ENCODE data around the gene UNC5B.

UNC5B gene

DNA sequence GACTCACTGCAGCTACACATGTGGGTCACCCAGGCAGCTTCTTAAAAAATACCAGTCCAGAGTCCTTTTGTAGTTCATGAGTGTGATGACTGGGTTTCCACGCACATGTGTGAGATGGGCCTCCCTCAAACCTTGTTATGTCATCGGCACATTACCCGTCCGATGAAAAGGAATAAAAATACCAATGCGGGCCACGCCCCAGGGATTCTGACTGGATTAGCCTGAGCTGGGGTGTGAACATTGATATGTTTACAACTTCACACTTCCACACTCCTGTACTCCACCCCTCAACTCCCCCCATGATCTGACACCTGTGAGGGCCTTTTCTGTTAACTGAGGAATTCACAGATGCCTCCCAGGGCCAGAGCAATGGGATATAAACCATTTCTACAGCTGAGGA lies 112.9 kb downstream of the UNC5B start:
- DNase-seq = no peak

DNA sequence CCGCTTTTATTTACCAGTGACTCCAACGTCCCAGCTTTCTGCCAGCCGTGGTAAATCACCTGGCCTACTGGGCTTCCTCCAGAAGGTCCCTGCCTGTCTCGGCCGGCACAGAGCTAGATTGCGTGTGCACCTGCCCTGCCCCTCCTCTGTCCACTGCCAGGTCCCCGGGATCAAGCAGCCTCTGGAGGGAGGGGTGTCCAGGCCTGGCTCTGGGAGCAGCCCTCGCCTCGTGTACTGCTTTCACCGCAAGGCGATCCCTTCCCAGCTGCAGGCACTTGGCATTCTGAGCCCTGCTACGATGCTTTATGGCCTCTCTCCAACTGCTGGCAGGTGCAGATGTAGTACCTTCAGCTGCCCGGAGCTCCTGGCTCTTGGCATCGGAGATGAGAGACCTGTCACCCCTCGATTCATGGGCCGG lies 114.1 kb downstream of the UNC5B start:
- DNase-seq = peak; percentile 48

DNA sequence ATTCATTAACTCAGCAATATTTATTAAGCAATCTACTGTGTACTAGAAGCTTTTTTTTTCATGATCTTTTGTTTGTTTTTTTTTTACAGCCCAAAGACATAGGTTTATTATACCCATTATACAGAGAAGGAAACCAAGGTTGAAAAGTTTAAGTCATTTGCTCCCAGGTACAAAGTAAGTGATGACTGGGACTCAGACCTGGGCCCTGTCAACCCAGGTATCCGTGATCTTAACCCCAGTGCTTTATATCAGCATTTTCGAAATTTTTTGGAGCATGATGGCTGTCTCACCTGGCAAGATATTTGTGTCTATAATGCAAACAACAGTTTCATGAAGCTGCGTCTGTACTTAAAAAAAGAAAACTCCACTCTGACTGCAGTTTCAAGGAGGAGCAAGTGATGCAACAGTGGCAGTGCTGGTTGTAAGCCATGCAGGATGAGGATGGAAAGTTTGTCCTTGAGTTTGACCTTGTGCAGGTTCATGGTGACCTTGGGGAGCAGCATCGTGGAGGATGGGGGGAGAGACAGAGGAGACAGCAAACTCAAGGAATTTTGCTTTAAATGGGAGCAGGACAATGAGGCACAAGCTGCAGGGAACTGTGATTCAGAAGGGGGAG lies 118.5 kb downstream of the UNC5B start:
- DNase-seq = no peak

DNA sequence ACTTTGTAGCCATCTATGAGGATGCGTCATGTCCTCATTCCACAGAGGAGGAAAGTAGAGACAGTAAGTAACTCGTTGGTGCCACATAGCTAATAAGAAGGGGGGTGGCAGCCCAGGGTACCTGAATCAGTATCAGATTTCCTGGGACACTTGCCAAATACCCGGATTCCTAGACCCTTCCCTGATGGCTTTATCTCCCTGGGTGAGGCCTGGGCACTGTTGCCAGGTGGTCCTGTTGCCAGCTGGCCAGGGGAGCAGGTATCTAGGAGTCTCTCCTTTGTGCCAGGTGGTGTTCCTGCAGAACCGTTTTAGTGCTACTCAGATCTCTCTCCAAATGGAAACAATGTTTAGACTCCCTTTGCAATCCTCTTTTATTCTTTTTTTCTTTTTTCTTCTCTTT lies 119.4 kb downstream of the UNC5B start:
- no peak for DNase-seq

DNA sequence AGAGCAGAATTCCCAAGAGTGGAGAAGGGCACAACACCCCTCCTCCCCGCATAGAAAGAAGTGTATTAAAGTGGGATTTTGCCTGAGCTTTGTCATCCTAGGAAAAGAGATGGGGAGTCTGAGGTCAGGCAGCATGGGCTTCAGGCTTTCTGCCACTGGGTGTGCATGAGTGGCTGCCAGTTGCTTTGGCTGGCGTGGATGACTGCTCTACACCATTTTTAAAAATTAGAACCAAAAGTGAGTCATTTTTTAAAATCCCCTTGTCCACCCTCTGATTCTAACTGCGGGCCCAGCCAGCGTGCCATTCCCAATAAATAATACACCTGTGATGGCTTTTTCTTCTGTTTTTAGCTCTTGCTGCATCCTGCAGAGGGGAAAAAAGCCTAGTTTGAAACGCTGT lies 120.1 kb downstream of the UNC5B start:
- no peak for DNase-seq

DNA sequence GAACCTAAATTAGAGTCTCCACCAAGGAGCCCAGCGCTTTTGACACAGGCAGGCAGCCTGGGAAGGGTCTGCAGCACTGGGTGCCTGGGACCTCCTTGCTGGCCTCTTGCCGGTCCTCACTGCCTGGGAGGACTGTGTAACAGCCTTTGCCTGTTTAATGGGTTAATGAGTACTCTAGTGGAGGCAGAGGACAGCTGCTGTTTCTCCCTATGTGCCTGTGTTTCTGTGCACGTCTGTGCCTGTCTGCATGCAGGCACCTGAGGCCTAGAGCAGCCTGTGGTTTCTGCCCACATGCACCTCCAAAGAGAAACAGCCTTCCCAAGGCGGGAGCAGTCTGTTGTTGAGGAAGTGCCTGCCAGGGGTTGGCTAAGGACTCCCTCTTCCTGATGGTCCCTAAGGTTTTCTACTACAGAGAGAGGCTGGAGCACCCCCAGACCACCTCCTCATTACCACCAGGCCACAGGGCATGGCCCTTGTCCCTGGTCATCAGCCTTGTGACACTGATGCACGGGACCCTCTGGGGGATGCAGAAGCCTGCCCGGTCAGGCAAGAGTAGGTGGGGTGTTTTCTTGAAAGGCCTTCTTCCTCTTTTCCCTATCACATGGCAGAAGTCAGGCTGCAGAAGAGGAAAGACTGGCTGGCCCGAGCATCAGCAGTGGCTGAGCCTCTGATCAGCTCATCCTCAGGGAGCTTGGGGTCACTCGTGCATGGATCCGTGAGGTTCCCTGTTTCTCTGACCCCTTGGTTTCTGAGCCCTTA lies 120.9 kb downstream of the UNC5B start:
- DNase-seq = no peak

DNA sequence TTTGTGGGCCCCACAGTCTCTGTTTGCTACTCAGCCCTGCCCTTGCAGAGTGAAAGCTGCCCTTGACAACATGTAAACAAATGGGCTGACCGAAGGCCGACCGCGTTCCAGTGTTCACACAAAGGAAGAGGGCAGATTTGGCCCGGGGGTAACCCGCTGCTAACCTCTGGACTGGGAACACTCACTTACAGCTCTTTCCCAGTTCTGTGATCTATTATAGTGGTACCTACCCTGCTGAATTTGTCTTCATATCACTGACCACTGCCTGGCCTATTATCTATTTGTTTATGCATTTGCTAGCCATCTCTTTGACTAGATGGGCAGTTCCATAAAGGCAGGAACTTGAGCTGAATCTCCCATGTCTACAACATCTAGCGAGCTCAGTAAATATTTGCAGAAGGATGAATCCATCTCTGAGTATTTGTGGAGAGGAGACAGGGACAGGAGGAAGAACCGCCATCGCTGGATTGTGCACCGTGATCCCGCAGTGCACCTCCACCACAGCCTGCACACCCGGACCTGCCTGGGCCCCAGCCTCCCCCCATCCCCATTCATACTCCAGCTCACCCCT lies 121.9 kb downstream of the UNC5B start:
- no peak for DNase-seq

DNA sequence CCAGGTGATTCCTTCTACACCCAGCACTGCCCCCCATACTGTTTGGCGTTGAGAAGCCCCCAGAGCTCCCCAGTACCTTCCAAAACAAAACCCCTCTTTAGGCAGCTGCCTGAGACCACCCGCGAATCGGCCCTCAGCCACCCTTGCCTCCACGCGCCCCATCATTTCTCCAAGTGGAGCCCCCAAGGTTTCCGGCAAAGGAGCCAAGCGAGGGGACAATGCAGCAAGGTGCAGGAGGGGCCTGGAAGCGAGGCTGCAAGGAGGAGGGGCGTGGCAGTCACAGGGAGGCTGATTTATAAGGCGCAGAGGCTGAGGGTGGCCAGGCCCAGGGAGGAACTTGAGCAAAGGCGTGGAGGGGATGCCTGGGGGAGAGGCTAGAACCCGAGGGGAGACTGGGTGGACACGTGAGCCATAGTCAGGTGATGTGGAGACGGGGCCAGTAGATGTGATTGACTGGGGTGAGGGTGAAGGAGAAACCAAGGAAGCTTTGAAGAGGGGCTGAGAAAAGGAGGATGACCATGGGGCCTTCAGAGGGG lies 122.9 kb downstream of the UNC5B start:
- DNase-seq = no peak

DNA sequence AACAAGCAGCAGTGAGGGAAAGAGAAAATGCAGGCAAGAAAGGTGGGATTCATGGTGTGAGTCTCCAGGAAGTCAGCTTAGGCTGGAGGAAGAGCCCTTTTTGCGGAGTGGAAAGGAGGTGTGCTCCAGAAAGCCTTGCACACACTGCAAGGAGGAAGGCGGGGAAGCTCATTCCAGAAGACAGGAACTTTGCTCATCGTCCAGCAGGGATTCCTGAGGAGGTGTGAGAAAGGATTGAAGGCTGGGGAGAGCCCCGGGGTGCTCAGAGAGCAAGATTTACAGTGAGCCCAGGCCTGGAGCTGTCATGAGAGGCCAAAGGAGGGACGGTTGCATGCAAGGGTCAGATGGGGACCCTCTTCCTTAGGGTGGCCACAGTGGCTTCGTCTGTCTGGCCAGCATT lies 124.3 kb downstream of the UNC5B start:
- no peak for DNase-seq

DNA sequence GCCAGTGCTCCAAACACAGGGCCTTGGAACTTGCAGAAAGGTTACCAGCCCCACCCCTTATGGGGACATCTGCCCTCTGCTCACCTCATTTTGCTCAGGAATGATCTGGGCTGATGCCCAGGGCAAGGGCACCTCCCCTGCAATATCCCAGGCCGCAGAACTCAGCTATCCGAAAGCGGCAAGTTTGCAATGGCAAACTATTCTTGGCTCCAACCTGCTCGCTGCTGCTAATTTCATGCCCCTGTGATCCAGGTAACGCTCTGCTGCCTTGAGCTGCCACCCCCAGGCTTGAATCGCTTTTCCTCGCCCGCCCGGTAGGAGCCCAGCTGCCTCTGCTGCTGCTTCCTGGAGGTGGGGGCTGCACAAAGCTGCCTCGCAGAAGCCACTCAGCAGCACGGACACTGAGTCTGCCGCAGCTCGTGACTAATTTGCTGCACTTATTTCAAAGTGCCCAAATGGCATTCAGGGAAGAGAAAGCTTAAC lies 124.9 kb downstream of the UNC5B start:
- DNase-seq = no peak

DNA sequence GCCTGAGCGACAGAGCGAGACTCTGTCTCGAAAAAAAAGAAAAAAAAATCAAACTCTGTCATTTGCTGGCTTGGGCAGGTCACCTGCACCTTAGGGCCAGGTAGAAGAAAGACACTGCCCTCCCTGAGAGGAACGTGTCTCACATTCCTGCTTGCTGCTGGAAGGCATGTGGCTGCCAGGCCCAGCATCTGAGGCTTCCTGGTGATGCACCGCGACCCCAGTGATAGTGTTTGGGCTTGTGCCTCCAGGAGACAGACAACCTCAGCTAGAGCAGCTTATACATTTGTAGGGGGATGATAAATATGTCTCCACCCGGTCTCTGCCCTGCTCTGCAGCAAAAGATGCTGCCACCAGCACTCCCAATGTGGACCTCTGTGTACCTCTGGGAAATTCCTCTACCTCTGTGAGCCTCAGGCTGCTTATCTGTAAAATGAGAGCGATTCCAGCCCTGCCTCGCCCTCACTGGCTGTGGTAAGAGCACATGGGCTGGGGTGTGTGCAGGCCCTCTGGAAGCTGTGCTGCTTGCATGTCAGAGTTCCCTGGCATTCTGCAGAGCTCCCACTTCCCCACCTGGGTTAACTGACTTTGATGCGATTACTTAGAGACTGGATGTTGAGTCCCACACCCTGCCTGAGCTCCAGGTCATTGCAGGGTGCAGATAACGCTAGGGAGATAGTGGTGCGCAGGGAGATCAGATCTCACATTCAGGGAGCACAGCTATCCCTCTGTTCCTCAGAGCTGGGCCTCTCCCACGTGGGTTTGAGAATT lies 126.5 kb downstream of the UNC5B start:
- no peak for DNase-seq

DNA sequence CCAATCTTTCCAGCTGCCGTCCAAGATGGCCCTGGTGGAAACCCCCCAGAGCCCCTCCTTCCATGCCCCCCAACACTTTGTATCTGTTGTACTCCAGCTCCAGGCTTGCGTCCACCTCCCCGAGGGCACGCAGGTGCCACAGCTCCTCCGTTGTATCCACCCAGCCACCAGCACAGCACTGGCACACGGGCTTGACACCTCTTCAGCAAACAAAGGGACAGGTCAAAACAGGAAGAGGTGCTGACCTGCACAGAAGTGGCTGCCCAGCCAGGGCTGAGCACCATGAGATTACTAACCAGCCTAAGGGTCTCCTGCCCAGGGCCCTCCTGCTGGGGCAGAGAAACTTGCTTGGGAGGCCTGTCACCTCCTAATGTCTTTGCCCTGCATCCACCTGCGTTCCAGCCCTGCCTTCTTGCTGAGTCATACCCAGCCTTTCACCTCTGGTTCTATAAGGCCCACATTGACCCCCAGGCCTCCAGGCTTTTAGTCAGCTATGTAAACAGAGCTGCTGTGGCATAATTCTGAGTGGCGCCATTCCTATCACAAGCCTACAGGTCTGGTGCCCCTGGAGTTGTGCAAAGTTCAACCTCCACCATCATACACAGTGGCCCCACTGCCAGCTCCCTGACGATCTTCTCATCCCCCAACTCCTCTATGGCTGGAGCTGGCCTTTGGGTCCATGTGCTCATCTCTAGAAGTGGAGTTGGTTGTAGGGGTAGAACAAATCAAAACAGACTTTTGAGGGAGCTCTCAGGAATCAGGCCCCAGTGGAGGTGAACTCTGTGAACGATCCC lies 127.6 kb downstream of the UNC5B start:
- DNase-seq = no peak

DNA sequence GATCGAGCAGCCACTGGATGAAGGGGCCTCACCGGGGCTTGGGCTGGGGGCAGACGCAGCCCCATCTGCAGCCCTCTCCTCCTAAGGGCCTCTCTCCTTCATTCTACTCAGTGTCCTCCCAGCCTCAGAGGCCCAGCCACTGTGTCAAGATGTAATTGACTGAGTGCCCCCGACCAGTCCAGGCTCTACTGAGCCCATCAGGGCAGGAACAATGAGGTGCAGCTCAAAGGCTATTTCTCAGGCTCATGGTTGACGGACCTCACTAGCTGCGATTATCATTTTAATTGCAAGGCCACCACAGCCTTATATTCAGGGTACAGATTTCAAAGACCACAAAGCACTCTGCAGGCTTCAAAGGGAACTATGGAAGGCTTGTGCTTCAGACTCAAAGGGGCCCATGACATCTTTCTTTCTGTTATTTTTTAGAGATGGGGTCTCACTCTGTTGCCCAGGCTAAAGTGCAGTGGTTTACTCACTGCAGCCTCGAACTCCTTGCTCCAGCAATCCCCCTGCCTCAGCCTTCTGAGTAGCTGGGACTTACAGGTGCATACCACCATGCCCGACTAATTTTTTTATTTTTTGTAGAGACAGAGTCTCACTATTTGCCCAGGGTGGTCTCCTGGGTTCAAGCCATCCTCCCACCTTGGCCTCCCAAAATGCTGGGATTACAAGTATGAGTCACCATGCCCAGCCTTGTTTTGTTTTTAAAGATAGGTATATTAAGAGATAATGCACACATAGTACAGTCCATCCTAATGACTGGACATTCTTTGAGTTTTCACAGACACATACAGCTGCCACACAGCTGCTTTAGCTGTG lies 130.4 kb downstream of the UNC5B start:
- no peak for DNase-seq

DNA sequence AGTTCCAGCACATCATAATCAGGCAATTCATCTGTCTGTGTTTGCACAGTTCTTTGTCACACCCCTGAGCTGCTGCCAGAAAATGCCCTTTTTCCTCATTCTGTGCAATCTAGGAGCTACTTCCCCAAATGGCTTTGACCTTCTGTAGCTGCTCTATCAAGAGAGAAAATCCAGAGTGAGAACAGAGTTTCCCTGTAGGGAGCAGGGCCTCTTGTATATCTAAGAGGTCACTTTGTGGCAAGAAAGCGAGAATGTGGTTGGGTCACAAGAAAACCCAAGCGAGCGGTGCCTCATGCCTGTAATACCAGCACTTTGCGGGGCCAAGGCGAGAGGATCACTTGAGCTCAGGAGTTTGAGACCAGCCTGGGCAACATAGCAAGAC lies 131.0 kb downstream of the UNC5B start:
- DNase-seq = no peak

DNA sequence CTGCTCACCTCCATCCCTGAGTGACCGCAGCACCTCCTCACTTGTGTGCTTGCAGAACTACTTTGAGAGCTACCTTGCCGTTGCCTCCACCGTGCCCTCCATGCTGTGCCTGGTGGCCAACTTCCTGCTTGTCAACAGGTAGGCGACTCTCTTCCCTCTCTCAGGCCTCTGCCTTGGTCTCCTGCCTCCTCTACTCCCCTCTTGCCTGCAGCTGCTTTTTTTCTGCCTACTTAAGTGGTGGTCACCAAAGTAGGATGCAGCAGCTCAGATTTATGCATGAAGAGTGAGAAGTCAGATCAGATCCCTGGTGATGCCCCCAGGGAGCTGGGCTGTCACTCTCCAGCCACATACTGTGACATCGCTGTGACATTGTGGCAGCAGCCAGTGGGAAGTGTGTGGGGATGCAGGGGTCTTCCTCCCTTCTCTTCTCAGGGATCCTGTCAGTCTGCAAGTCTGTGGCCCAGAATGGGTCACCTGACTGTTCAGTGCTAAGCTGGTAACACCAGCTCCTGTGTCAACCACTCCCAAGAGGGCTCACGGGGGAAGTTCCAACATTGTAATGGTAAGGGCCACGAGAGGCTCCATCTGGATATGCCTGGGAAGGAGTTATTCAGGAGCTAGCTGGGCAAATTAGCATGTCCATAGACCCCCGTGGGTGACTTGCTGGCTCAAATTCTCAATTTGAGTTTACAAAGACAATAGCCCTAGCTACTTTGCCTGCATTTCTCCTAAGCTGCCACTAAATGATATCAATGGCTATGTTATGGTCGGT lies 132.0 kb downstream of the UNC5B start:
- DNase-seq = no peak

DNA sequence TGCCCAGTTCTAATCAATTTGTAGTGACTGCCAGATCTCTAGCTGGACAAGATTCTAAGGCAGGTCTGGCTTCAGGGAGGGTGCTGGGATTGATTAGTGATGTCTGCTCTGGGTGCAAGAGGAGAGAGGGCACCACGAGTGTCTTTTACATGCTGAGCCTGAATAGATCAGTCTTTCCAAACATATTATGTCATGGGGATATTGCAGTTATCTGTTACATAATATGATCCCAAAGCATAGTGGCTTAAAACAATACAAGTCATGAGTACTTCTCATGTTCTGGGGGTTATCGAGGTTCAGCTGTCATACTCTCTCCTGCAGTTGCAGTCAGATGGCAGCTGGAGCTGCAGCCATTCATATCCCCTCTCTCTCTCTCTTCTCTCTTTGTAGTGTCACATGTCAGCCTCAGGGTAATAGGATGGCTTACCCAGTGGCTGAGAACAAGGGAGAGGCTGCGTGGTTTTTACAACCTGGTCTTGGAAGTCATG lies 132.7 kb downstream of the UNC5B start:
- DNase-seq = no peak

DNA sequence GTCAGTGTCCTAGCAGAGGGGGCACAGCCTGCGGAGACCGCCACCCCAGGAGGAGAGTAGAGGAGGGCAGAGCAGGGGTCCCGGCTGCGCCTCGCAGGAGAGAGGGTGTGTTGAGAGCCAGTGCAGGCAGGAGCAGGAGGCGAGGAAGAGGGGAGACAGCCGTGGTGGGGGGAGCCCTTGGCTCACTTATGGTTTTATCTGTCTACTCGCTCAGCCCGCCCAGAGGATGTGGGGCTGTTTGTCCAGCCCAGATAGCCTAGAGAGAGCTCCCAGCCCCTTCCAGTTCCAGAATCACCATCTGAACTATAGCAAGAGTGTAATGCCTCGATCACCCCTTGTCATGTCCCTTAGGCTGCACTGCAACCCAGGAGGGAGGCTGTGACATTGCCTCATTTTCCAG lies 133.3 kb downstream of the UNC5B start:
- DNase-seq = no peak

DNA sequence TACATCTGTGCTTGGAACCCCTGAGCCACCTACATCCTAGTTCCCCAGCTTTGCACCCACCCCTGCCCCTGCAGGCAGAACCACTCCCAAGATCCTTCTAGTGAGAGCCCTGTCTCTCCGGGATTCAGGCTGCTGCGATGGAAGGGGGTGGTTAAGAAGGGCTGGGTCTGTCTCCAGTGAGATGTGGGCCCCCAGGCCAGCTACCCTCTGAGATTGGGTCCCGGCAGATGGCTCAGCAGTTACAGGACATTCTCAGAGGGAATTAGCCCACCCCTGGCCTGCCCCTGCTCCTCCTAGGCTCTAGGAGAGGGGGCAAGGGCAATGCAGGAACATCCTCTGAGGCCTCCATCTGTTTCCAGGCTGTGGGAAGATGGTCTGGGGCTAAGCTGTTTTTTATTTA lies 134.4 kb downstream of the UNC5B start:
- no peak for DNase-seq

DNA sequence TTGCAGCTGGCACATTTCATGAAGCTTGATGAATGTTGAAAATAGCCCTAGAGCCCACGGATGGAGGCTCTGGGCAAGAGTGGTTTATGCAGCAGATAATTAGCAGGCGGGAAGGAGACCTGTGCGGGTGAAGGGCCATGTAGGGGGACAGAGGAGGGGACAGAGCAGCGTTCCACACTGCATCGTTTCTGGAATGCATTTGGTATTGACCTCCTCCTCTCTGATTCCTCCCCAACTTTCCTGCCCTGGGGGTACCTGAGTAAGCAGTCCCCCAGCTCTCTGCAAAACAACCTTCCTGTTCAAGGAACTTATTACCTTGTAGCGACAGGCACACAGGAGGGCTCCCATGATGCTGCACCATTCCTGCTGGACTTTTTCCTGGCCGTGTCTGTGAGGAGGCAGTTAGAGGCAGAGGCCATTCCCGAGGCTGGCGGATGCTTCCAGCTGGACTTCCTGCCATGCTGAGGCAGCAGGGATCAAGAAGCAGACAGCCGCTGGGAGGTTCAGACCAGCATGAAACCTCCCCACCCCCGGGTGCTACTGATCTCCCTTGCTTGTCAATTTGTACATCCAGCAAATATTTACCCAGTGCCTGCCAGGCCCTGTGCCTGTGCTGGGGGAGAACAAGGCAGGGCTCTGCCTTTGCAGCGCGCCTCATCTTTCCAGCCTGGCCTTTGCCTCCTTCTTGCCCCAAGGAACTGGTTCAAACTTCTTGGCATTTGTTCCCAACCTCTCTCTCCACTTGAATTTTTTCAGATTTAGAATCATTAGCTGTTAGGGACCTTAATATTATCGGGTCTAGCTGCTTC lies 135.4 kb downstream of the UNC5B start:
- peak; percentile 0 for DNase-seq

DNA sequence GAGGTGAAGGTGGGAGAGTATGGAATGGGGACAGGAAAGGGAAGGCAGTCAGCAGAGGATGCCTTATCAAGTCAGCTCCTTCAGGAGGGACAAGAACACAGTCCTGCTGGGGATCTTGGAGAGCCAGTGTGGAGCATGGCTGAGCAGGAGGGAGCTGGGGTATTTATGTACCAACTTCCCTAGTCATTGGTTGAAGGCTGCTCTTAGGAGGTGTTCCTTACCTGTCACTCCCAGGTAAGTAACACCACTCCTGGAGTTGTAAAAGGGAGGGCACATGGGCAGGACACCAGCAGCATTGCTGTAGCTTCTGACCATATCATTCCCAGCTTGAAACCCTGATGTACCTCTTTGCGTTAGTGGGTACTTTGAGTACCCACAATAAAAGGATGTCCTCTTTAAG lies 136.5 kb downstream of the UNC5B start:
- no peak for DNase-seq

Measured in NCI-H2081 treated with DMSO at 0.1 percent for 48 hours (cell line).